Neuronal stem cell (in vitro differentiated cells): ENCODE results near the gene ARHGEF16.

Source experiments
- DNase-seq: peaks from one replicate; pipeline ENCODE4 v3.0.0-alpha.2; 2013; ENCODE audit warnings: low spot score
- H2AFZ ChIP-seq: one replicate; pipeline ENCODE4 v1.6.1; 2013; ENCODE audit warnings: mild to moderate bottlenecking, low read length, inconsistent platforms
- H2AK5ac ChIP-seq: 2 replicates; pipeline ENCODE4 v1.6.1; 2013; ENCODE audit warnings: low read depth, mild to moderate bottlenecking, inconsistent platforms, low read length, moderate library complexity, mixed read lengths
- H2BK120ac ChIP-seq: 2 replicates; pipeline ENCODE4 v1.6.1; 2013; ENCODE audit warnings: low read depth, mild to moderate bottlenecking, inconsistent platforms, low read length, moderate library complexity, mixed read lengths
- H2BK12ac ChIP-seq: one replicate; pipeline ENCODE4 v1.6.1; 2013; ENCODE audit warnings: low read length, inconsistent platforms
- H2BK15ac ChIP-seq: 2 replicates; pipeline ENCODE4 v1.6.1; 2013; ENCODE audit warnings: mild to moderate bottlenecking, low read length, inconsistent platforms, mixed read lengths
- H2BK5ac ChIP-seq: one replicate; pipeline ENCODE4 v1.6.1; 2013; ENCODE audit warnings: inconsistent platforms, mild to moderate bottlenecking, low read length, moderate library complexity
- H3K14ac ChIP-seq: one replicate; pipeline ENCODE4 v1.6.1; 2013; ENCODE audit warnings: low read length, inconsistent platforms
- H3K18ac ChIP-seq: 2 replicates; pipeline ENCODE4 v1.6.1; 2013; ENCODE audit warnings: low read length, inconsistent platforms
- H3K23ac ChIP-seq: 2 replicates; pipeline ENCODE4 v1.6.1; 2013; ENCODE audit warnings: low read depth, mild to moderate bottlenecking, mixed read lengths, low read length, inconsistent platforms; ENCODE audit not compliant: poor library complexity
- H3K27ac ChIP-seq: replicated peaks from 3 replicates; pipeline ENCODE4 v1.5.1; 2013; ENCODE audit warnings: low read length, inconsistent platforms
- H3K27me3 ChIP-seq, 3 experiments: 2 replicates each; pipeline ENCODE4 v1.6.1; 2013; ENCODE audit warnings: low read length in 3 of 3, mild to moderate bottlenecking in 2 of 3, inconsistent platforms in 1 of 3, low read depth in 1 of 3, mixed read lengths in 1 of 3, moderate library complexity in 1 of 3; ENCODE audit not compliant: control insufficient read depth in 3 of 3, insufficient read depth in 3 of 3
- H3K36me3 ChIP-seq, 2 donors: replicated peaks in 1 of 2; 2 replicates each; pipeline ENCODE4 v1.6.1; 2013; ENCODE audit warnings: low read length in 2 of 2; ENCODE audit not compliant: control insufficient read depth in 2 of 2, insufficient read depth in 2 of 2
- H3K4ac ChIP-seq: 2 replicates; pipeline ENCODE4 v1.6.1; 2013; ENCODE audit warnings: inconsistent platforms, mild to moderate bottlenecking, low read length, moderate library complexity
- H3K4me1 ChIP-seq, 2 donors: 1 replicate in 1 of 2; 2 replicates in 1 of 2; pipeline ENCODE4 v1.6.1; 2013; ENCODE audit warnings: low read length in 2 of 2, low read depth in 1 of 2; ENCODE audit not compliant: control insufficient read depth in 2 of 2, insufficient read depth in 1 of 2
- H3K4me2 ChIP-seq: one replicate; pipeline ENCODE4 v1.6.1; 2013; ENCODE audit warnings: mild to moderate bottlenecking, low read length, inconsistent platforms; ENCODE audit not compliant: insufficient read depth, poor library complexity, severe bottlenecking
- H3K4me3 ChIP-seq, 2 donors: 2 replicates each; pipeline ENCODE4 v1.5.1; 2013; ENCODE audit warnings: low read length in 2 of 2, mild to moderate bottlenecking in 2 of 2, inconsistent platforms in 1 of 2, moderate library complexity in 1 of 2
- H3K79me1 ChIP-seq: one replicate; pipeline ENCODE4 v1.6.1; 2013; ENCODE audit warnings: low read depth, mild to moderate bottlenecking, inconsistent platforms, low read length, moderate library complexity
- H3K9ac ChIP-seq: one replicate; pipeline ENCODE4 v1.6.1; 2013; ENCODE audit warnings: mild to moderate bottlenecking, low read depth, low read length, inconsistent platforms; ENCODE audit not compliant: poor library complexity
- H3K9me3 ChIP-seq, 2 donors: replicated peaks in 1 of 2; 2 replicates each; pipeline versions ENCODE3 to v1.6.1; 2013; ENCODE audit warnings: low read length in 2 of 2, mild to moderate bottlenecking in 2 of 2, inconsistent platforms in 1 of 2, low read depth in 1 of 2, mixed read lengths in 1 of 2, moderate library complexity in 1 of 2; ENCODE audit not compliant: control insufficient read depth in 2 of 2, insufficient read depth in 1 of 2
- H4K8ac ChIP-seq: one replicate; pipeline ENCODE4 v1.6.1; 2013; ENCODE audit warnings: low read depth, mild to moderate bottlenecking, inconsistent platforms, low read length, moderate library complexity
- H4K91ac ChIP-seq: one replicate; pipeline ENCODE4 v1.6.1; 2013; ENCODE audit warnings: low read length, low read depth, mild to moderate bottlenecking, inconsistent platforms; ENCODE audit not compliant: poor library complexity
- WGBS, 2 donors: extraction: QIAGEN DNeasy Blood & Tissue Kit; methylation state at CpG; one replicate each; pipeline ENCODE4 v1.1.7; 2013; ENCODE audit warnings: missing lambda C conversion rate in 2 of 2, mixed read lengths in 1 of 2; ENCODE audit not compliant: insufficient read length in 2 of 2, insufficient replicate concordance in 1 of 2; ENCODE audit errors: extremely low coverage in 2 of 2; 5-methylcytosine and 5-hydroxymethylcytosine counted together

ARHGEF16 gene

GRCh38 chr1:3522112-3522511 lies 67.6 kb downstream of the ARHGEF16 start:
- Histone ChIP-seq H3K14ac (no peak overlapping the region), H3K18ac (no peak overlapping the region), H3K4me2 (no peak overlapping the region), H3K79me1 (peaks cover 7% of the 10 kb centered on the region), H2AFZ (no peak overlapping the region), H2AK5ac (no peak overlapping the region), H3K23ac (no peak overlapping the region), H3K27me3 (peaks cover 0 to 2% (median 0%) of the 10 kb centered on the region in 3 experiments), H2BK5ac (no peak overlapping the region), H3K4ac (no peak overlapping the region), H3K36me3 (no peaks in the 10 kb centered on the region), H3K9ac (no peak overlapping the region), H2BK120ac (no peak overlapping the region), H4K8ac (no peak overlapping the region), H3K27ac (no peak overlapping the region), H3K9me3 (no peaks in the 10 kb centered on the region), H2BK12ac (no peak overlapping the region), H4K91ac (no peak overlapping the region), H3K4me1 (no peaks in the 10 kb centered on the region), H2BK15ac (no peak overlapping the region), H3K4me3 (no peak overlapping the region)
- no CpG with 5 or more reads among the region's 13 CpGs for WGBS, 2 donors
- no peak for DNase-seq

- Histone ChIP-seq H2AFZ (no peak overlapping the region), H3K9me3 (no peaks in the 10 kb centered on the region), H2AK5ac (no peak overlapping the region), H2BK120ac (no peak overlapping the region), H3K9ac (no peak overlapping the region), H2BK5ac (no peak overlapping the region), H3K27ac (no peak overlapping the region), H3K23ac (peak overlapping the region; percentile 55), H3K4me1 (no peaks in the 10 kb centered on the region), H4K8ac (no peak overlapping the region), H4K91ac (no peak overlapping the region), H3K79me1 (peaks cover 7% of the 10 kb centered on the region), H3K27me3 (peaks cover 0 to 2% (median 0%) of the 10 kb centered on the region in 3 experiments), H3K18ac (peak overlapping the region; percentile 76), H3K4me2 (no peak overlapping the region), H2BK15ac (no peak overlapping the region), H3K36me3 (no peaks in the 10 kb centered on the region), H2BK12ac (no peak overlapping the region), H3K4ac (no peak overlapping the region), H3K14ac (peak overlapping the region; percentile 89), H3K4me3 (no peak overlapping the region)
- DNase-seq = no peak
- WGBS, 2 donors = no CpG with 5 or more reads among the region's 19 CpGs
Measured at GRCh38 chr1:3522564-3523265, 68.2 kb downstream of the ARHGEF16 start.

GRCh38 chr1:3523980-3524379 lies 69.5 kb downstream of the ARHGEF16 start:
- Histone ChIP-seq H3K14ac (no peak overlapping the region), H3K4me1 (peaks cover 0 to 1% of the 10 kb centered on the region in 2 donors), H3K27me3 (peaks cover 0 to 3% (median 0%) of the 10 kb centered on the region in 3 experiments)

GRCh38 chr1:3524556-3525203 lies 70.2 kb downstream of the ARHGEF16 start:
- H3K79me1 ChIP-seq = peaks cover 10% of the 10 kb centered on the region
- no peaks in the 10 kb centered on the region for H3K36me3 ChIP-seq
- H4K8ac ChIP-seq = no peak overlapping the region
- no peak overlapping the region for H2AFZ ChIP-seq
- H3K18ac ChIP-seq = no peak overlapping the region
- no peak overlapping the region for H2BK15ac ChIP-seq
- no peak for DNase-seq
- no peak overlapping the region for H2AK5ac ChIP-seq
- no peak overlapping the region for H3K9ac ChIP-seq
- H3K4ac ChIP-seq = no peak overlapping the region
- no peak overlapping the region for H3K27ac ChIP-seq
- no CpG with 5 or more reads among the region's 20 CpGs for WGBS, 2 donors
- H3K14ac ChIP-seq = no peak overlapping the region
- H2BK12ac ChIP-seq = no peak overlapping the region
- peaks cover 0 to 9% (median 0%) of the 10 kb centered on the region in 3 experiments for H3K27me3 ChIP-seq
- H2BK5ac ChIP-seq = no peak overlapping the region
- H3K4me3 ChIP-seq = peak overlapping the region in 1 of 2 donors; percentile 36
- no peak overlapping the region for H3K4me2 ChIP-seq
- H3K23ac ChIP-seq = no peak overlapping the region
- H4K91ac ChIP-seq = no peak overlapping the region
- peaks cover 0 to 3% of the 10 kb centered on the region in 2 donors for H3K4me1 ChIP-seq
- H2BK120ac ChIP-seq = no peak overlapping the region
- H3K9me3 ChIP-seq = no peaks in the 10 kb centered on the region

More at GRCh38 chr1:3523980-3524379, 69.5 kb downstream of the ARHGEF16 start:
- Histone ChIP-seq H2AK5ac (no peak overlapping the region), H3K18ac (peak overlapping the region; percentile 57), H3K9me3 (no peaks in the 10 kb centered on the region), H3K9ac (no peak overlapping the region), H3K36me3 (no peaks in the 10 kb centered on the region), H2AFZ (no peak overlapping the region), H3K4me2 (no peak overlapping the region), H3K27ac (no peak overlapping the region), H3K79me1 (peaks cover 7% of the 10 kb centered on the region), H4K91ac (no peak overlapping the region), H2BK5ac (no peak overlapping the region), H3K4me3 (no peak overlapping the region), H3K23ac (peak overlapping the region; percentile 85), H2BK15ac (no peak overlapping the region), H3K4ac (no peak overlapping the region), H4K8ac (no peak overlapping the region), H2BK12ac (no peak overlapping the region), H2BK120ac (no peak overlapping the region)
- no peak for DNase-seq
- WGBS, 2 donors = no CpG with 5 or more reads among the region's 13 CpGs
